Endothelial cell of umbilical vein (primary cell): ENCODE measurements around the gene SLC43A1.

ENCODE experiments used
- CTCF ChIP-seq, 2 donors: IDR thresholded peaks; 1 replicate in 1 of 2; 2 replicates in 1 of 2; pipeline ENCODE4 v1.5.1; 2011; ENCODE audit warnings: low read length in 2 of 2, mild to moderate bottlenecking in 2 of 2, moderate library complexity in 2 of 2, control low read depth in 1 of 2, inconsistent platforms in 1 of 2, low read depth in 1 of 2; ENCODE audit not compliant: insufficient read depth in 1 of 2; ENCODE audit errors: extremely low read depth in 1 of 2
- GATA2 ChIP-seq: IDR thresholded peaks from 2 replicates; pipeline ENCODE4 v1.7.0; 2011; ENCODE audit warnings: low read depth, mild to moderate bottlenecking, moderate library complexity, mixed read lengths, low read length; ENCODE audit not compliant: insufficient read length, insufficient read depth
- JUN ChIP-seq: IDR thresholded peaks from 2 replicates; pipeline ENCODE4 v1.6.1; 2011; ENCODE audit warnings: borderline replicate concordance, low read depth; ENCODE audit not compliant: insufficient read length, insufficient read depth
- POLR2A ChIP-seq: IDR thresholded peaks from 2 replicates; pipeline ENCODE4 v1.6.1; 2012; ENCODE audit warnings: low read depth, mild to moderate bottlenecking, control low read depth, low read length
- POLR2AphosphoS5 ChIP-seq: IDR thresholded peaks from 2 replicates; pipeline ENCODE4 v1.6.1; 2012; ENCODE audit warnings: low read depth, mild to moderate bottlenecking, control low read depth, low read length, moderate library complexity; ENCODE audit not compliant: insufficient read depth

- TF ChIP-seq CTCF (IDR thresholded peaks at IDR 0.05; ENCODE audit: extremely low read depth in 1 of 2, insufficient read depth in 1 of 2, low read depth in 1 of 2, low read length in 2 of 2) (no peak), POLR2A (no peak), POLR2AphosphoS5 (no peak), GATA2 (no peak), JUN (no peak)
These were observed 17.0 kb downstream of the SLC43A1 start for GRCh38 chr11:57498540-57498939.
